ENCODE results near the gene HIP1.
"Not testable (repeated sequence)": the region's sequence is repeated elsewhere in the genome, so short reads cannot be mapped to it uniquely, and the experiment has no call there.

Gene HIP1

DNA sequence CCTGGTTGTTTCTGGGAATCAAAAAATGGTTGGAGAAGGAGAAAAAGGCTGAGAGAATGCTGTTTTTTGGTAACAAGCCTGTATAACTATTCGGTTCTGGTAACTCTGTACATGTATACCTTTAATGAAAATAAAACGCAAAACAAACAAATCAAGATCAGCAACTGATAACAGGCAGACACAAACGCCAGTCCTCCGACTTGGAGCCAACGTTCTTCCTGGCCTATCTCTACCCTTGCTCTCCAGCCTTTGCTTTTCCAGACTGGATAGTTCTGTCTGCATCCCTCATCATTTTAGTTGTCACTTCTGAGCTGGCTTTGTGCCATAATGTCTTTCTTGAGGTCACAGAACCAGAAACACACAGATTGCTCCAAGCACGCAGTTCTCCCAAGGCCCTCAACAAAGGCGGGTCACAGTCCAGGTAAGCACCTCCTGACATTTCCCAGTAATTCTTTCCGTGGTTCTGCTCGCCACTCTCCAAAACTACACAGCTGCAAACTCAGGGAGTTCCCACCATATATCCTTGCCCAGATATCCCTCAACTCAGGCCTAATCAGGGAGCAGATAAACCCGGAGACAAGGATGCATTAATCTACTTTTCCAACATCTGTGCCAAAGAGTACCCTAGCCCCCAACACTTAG is 20.2 kb downstream of the HIP1 start:
- no peaks in the 10 kb centered on the region for H3K36me3 ChIP-seq (ENCODE audit: insufficient read depth, low read length)
- no peak overlapping the region for H3K4me3 ChIP-seq (ENCODE audit: low read length)
- H2AFZ ChIP-seq (ENCODE audit: low read depth, low read length), result no peak overlapping the region
- H3K9me3 ChIP-seq (ENCODE audit: low read length), result no peaks in the 10 kb centered on the region
- no peaks in the 10 kb centered on the region for H3K4me1 ChIP-seq (ENCODE audit: insufficient read depth, low read length)
- no peaks in the 10 kb centered on the region for H3K27me3 ChIP-seq (ENCODE audit: insufficient read depth, low read length)

DNA sequence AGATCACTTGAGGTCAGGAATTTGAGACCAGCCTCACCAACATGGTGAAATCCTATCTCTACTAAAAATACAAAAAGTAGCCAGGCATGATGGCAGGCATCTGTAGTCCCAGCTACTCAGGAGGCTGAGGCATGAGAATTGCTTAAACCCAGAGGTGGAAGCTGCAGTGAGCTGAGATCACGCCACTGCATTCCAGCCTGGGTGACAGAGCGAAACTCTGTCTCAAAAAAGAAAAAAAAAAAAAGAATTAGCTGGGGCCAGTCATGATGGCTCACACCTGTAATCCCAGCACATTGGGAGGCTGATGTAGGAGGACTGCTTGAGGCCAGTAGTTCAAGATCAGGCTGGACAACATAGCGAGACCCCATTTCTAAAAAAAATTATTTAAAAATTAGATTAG is 21.0 kb downstream of the HIP1 start:
- not testable (repeated sequence) for H3K4me3 ChIP-seq (ENCODE audit: low read length); H3K27me3 ChIP-seq (ENCODE audit: insufficient read depth, low read length); H3K4me1 ChIP-seq (ENCODE audit: insufficient read depth, low read length); H3K36me3 ChIP-seq (ENCODE audit: insufficient read depth, low read length); H2AFZ ChIP-seq (ENCODE audit: low read depth, low read length); H3K9me3 ChIP-seq (ENCODE audit: low read length)

- H3K9me3 ChIP-seq (ENCODE audit: low read length), result no peaks in the 10 kb centered on the region
- H3K36me3 ChIP-seq (ENCODE audit: insufficient read depth, low read length), result no peaks in the 10 kb centered on the region
- H3K4me1 ChIP-seq (ENCODE audit: insufficient read depth, low read length), result no peaks in the 10 kb centered on the region
- no peaks in the 10 kb centered on the region for H3K27me3 ChIP-seq (ENCODE audit: insufficient read depth, low read length)
- H2AFZ ChIP-seq (ENCODE audit: low read depth, low read length), result no peak overlapping the region
- H3K4me3 ChIP-seq (ENCODE audit: low read length), result no peak overlapping the region
Measured at GRCh38 chr7:75716992-75717626, 21.6 kb downstream of the HIP1 start.

DNA sequence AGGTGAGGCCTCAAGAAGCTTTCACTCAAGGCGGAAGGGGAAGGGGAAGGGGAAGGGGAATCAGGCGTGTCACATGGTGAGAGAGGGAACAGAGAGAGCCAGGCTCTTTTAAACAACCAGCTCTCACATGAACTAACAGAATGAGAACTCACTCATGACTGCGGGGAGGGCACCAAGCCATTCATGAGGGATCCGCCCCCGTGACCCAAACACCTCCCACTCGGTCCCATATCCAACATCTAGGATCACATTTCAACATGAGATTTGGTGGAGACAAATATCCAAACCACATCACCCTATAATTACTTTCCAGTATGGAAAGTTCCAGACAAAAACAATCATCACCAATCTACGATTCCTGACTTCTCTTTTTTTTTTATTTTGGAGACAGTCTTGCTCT is 22.9 kb downstream of the HIP1 start:
- Histone ChIP-seq H3K36me3 (ENCODE audit: insufficient read depth, low read length) (no peaks in the 10 kb centered on the region), H2AFZ (ENCODE audit: low read depth, low read length) (no peak overlapping the region), H3K9me3 (ENCODE audit: low read length) (no peaks in the 10 kb centered on the region), H3K4me1 (ENCODE audit: insufficient read depth, low read length) (no peaks in the 10 kb centered on the region), H3K4me3 (ENCODE audit: low read length) (no peak overlapping the region), H3K27me3 (ENCODE audit: insufficient read depth, low read length) (no peaks in the 10 kb centered on the region)

DNA sequence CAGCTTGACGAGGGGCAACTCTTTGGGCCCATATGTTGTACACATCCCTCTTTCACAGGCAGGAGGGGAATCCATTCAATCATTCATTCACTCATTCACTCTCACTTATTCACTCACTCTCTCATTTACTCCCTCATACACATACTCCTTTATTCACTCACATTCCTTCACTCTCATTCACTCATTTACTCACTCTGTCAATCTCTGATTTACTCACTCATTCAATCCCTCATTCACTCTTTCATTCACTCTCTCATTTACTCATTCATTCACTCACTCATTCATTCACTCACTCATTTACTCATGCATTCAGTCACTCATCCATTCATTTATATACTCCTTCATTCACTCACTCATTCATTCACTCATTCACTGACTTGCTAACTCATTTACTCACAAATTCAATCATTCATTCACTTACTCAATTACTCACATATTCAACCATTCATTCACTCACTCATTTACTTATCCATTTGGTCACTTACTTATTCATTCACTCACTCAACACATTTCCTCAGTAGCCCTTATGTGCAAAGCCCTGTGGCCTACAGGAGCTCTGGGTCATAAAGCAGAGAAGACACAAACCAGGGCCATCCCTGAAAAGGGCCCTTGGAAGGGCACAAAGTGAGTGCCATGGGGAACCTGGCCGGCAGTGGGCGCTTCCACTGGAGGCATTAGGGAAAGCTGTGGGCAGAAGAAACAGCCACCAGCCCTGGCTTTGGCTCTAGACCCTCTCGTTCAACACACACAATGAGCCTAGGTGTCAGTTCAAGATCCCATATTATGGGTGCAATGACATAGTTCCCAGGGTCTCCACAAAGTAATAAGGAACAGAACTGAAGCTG is 26.0 kb downstream of the HIP1 start:
- Histone ChIP-seq H2AFZ (ENCODE audit: low read depth, low read length) (no peak overlapping the region), H3K36me3 (ENCODE audit: insufficient read depth, low read length) (no peaks in the 10 kb centered on the region), H3K9me3 (ENCODE audit: low read length) (peaks cover 5% of the 10 kb centered on the region), H3K27me3 (ENCODE audit: insufficient read depth, low read length) (no peaks in the 10 kb centered on the region), H3K4me3 (ENCODE audit: low read length) (no peak overlapping the region), H3K4me1 (ENCODE audit: insufficient read depth, low read length) (no peaks in the 10 kb centered on the region)

DNA sequence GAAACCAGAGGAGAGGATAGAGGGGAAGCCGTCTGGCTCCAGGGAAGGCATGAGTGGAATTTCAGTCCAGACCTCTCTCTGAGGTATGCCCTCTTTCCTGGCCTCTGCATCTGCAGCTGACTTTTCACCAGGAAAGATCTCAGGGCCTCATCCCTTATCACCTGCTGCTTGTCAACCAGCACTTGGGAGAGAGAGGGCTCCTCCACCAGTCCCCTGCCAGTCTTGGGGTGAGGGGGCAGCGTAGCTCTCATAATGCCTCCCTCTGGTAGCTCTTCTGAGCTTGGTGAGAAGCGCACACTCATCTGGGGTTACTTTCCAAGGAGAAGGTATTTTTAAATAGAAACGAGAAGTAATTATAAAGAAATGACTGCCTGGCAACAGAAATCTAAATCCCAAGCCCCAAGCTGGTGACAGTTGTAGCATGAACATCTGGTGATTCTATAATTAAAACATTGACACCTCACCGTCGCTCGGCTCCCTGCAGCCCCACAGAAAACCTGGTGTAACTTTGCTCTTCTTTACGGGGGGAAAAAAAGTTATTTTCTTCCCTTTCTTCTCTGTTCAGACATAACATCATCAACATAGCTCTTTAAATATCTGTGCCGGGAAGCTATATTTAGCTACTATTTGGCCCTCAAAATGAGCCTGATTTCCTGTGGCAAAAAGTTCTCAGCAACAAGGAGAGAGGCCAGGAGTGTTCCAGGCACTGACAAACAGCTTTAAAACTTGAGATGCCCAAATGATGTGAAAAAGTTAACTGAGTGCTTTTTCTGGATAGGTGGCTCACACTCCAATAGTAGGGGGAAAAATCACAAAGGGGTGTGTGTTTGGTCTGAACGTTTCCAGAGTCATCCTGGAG is 26.9 kb downstream of the HIP1 start:
- Histone ChIP-seq H3K4me1 (ENCODE audit: insufficient read depth, low read length) (no peaks in the 10 kb centered on the region), H3K36me3 (ENCODE audit: insufficient read depth, low read length) (no peaks in the 10 kb centered on the region), H3K9me3 (ENCODE audit: low read length) (peaks cover 5% of the 10 kb centered on the region), H3K4me3 (ENCODE audit: low read length) (no peak overlapping the region), H2AFZ (ENCODE audit: low read depth, low read length) (no peak overlapping the region), H3K27me3 (ENCODE audit: insufficient read depth, low read length) (no peaks in the 10 kb centered on the region)

DNA sequence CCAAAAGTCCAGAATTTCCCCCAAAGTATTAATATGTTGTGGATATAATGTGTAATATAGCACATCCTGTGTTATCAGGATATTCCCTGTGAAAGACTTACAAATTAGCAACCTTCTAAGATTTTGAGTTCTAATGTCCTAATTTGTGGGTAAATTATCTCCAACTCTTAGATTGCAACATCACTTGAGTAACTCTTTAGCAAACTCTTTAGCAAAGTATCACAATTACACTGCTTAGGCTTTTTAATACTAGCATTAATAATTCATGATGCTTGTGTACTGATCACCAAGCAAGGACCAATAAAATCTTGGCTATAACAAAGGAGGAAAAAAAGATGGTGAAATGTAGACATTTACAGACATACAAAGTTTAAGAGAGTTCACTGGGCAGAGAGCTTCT is 27.7 kb downstream of the HIP1 start:
- no peak overlapping the region for H3K4me3 ChIP-seq (ENCODE audit: low read length)
- H3K4me1 ChIP-seq (ENCODE audit: insufficient read depth, low read length), result no peaks in the 10 kb centered on the region
- no peak overlapping the region for H2AFZ ChIP-seq (ENCODE audit: low read depth, low read length)
- no peaks in the 10 kb centered on the region for H3K27me3 ChIP-seq (ENCODE audit: insufficient read depth, low read length)
- peaks cover 5% of the 10 kb centered on the region for H3K9me3 ChIP-seq (ENCODE audit: low read length)
- H3K36me3 ChIP-seq (ENCODE audit: insufficient read depth, low read length), result no peaks in the 10 kb centered on the region

DNA sequence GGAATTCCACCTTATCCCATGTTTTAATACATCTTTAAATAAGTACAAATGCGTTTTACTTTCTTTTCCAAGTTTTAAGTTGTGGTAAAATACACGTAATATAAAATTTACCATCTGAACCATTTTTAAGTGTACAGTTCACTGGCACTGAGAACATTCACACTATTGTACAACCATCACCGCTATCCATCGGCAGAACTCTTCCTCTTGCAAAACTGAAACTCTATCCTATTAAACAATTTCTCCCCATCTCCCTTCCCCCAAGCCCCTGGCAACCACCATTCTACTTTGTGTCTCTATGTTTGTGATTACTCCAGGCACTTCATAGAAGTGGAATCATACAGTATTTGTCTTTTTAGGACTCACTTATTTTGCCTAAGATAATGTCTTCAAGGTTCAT is 33.8 kb downstream of the HIP1 start:
- H2AFZ ChIP-seq (ENCODE audit: low read depth, low read length), result no peak overlapping the region
- H3K36me3 ChIP-seq (ENCODE audit: insufficient read depth, low read length), result no peaks in the 10 kb centered on the region
- H3K27me3 ChIP-seq (ENCODE audit: insufficient read depth, low read length), result no peaks in the 10 kb centered on the region
- H3K4me3 ChIP-seq (ENCODE audit: low read length), result no peak overlapping the region
- peaks cover 5% of the 10 kb centered on the region for H3K9me3 ChIP-seq (ENCODE audit: low read length)
- H3K4me1 ChIP-seq (ENCODE audit: insufficient read depth, low read length), result no peaks in the 10 kb centered on the region

GRCh38 chr7:75702515-75702914 is 36.2 kb downstream of the HIP1 start:
- H3K9me3 ChIP-seq (ENCODE audit: low read length), result no peaks in the 10 kb centered on the region
- H3K36me3 ChIP-seq (ENCODE audit: insufficient read depth, low read length), result no peaks in the 10 kb centered on the region
- no peak overlapping the region for H3K4me3 ChIP-seq (ENCODE audit: low read length)
- H3K4me1 ChIP-seq (ENCODE audit: insufficient read depth, low read length), result no peaks in the 10 kb centered on the region
- no peak overlapping the region for H2AFZ ChIP-seq (ENCODE audit: low read depth, low read length)
- H3K27me3 ChIP-seq (ENCODE audit: insufficient read depth, low read length), result no peaks in the 10 kb centered on the region

- Histone ChIP-seq H3K9me3 (ENCODE audit: low read length) (no peaks in the 10 kb centered on the region), H3K27me3 (ENCODE audit: insufficient read depth, low read length) (no peaks in the 10 kb centered on the region), H3K4me3 (ENCODE audit: low read length) (no peak overlapping the region), H3K4me1 (ENCODE audit: insufficient read depth, low read length) (no peaks in the 10 kb centered on the region), H2AFZ (ENCODE audit: low read depth, low read length) (no peak overlapping the region), H3K36me3 (ENCODE audit: insufficient read depth, low read length) (no peaks in the 10 kb centered on the region)
Measured at GRCh38 chr7:75699993-75700392, 38.7 kb downstream of the HIP1 start.

DNA sequence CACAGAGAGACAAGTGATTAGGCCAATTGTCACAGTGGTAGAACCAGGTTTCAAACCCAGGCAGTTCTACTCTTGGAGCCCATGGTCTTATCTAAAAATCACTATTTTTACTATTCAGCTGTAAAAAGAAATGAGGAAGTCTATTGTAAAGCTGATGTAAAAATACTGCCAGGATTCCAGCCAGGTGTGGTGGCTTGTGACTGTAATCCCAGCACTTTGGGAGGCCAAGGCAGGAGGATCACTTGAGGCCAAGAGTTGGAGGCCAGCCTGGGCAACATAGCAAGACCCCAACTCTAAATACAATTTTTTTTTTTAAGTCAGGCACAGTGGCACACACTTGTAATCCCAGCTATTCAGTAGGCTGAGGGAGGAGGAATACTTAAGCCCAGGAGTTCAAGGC is 40.4 kb downstream of the HIP1 start:
- Histone ChIP-seq H3K27me3 (ENCODE audit: insufficient read depth, low read length) (no peaks in the 10 kb centered on the region), H3K4me3 (ENCODE audit: low read length) (no peak overlapping the region), H3K4me1 (ENCODE audit: insufficient read depth, low read length) (no peaks in the 10 kb centered on the region), H3K36me3 (ENCODE audit: insufficient read depth, low read length) (no peaks in the 10 kb centered on the region), H2AFZ (ENCODE audit: low read depth, low read length) (no peak overlapping the region), H3K9me3 (ENCODE audit: low read length) (no peaks in the 10 kb centered on the region)

- H3K4me3 ChIP-seq (ENCODE audit: low read length), result no peak overlapping the region
- no peaks in the 10 kb centered on the region for H3K4me1 ChIP-seq (ENCODE audit: insufficient read depth, low read length)
- H3K27me3 ChIP-seq (ENCODE audit: insufficient read depth, low read length), result no peaks in the 10 kb centered on the region
- no peaks in the 10 kb centered on the region for H3K36me3 ChIP-seq (ENCODE audit: insufficient read depth, low read length)
- no peaks in the 10 kb centered on the region for H3K9me3 ChIP-seq (ENCODE audit: low read length)
- no peak overlapping the region for H2AFZ ChIP-seq (ENCODE audit: low read depth, low read length)
Measured at GRCh38 chr7:75696263-75697037, 42.3 kb downstream of the HIP1 start.
